ENCODE data around the gene FBP2.
"Not testable (repeated sequence)": the region's sequence is repeated elsewhere in the genome, so short reads cannot be mapped to it uniquely, and the experiment has no call there.

FBP2 gene

GRCh38 chr9:94606646-94607422 lies 13.2 kb upstream of the FBP2 start:
- DNase-seq (ENCODE audit: low read depth in 1 of 2, low spot score in 1 of 2): no peak

DNA sequence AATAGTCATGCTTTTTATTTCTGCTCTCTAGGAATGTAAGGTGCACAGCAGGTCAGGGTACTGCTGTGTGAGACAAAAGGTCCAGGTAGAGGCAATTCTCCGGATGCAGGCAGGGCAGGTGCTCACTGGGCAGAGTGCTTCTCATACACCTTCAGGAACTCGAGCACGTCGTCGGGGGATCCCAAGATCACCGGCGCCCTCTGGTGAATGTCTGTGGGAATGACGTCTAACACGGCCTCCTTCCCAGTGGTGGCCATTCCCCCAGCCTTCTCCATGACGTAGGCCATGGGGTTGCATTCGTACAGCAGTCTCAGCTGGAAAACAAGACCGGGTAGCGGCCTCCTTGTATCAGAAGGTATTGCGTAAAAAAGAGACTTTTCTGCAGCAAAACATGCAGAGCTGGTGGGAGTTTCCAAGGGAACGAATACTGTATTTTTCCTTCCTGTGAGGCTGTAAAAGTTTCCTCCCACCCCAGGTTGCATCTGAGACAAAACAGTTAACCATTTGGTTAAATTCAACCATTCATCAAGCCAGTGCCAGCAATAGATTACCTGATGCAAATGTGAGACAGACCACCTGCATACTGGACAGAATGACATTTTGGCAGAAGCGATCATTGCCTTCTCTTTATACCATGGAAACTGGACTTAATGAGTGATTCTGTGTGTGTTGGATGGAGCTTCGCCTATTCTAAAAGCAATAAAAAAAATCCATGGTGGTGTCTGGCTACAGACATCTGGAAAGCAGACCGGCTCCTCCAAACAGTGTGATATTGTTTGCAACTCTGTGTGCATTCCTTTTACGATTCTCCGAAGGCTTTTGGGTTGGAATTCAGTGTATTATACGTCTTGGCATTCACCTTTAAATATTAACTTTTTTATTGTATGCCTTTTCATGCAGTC lies 9.9 kb upstream of the FBP2 start:
- peak; percentile 26 to 38 for DNase-seq (ENCODE audit: low read depth in 1 of 2, low spot score in 1 of 2)

DNA sequence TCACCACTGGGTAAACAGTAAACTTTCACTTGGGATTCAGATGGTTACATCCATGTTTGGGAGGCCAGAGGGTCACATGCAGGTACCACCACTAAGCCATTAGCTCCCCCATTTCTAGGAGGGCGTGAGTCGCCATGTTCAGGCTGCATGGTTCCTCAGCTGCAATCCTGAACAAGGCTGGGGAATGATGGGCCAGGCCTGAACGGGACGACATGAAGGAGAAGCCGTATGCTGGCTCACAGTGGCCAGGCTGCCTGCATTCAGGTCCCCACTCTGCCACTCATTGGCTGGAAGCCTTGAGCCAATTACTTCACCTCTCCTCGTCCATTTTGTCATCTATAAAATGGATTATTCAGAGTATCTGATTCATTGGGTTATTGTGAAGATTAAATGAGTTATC lies 9.0 kb upstream of the FBP2 start:
- no peak for DNase-seq (ENCODE audit: low read depth in 1 of 2, low spot score in 1 of 2)

DNA sequence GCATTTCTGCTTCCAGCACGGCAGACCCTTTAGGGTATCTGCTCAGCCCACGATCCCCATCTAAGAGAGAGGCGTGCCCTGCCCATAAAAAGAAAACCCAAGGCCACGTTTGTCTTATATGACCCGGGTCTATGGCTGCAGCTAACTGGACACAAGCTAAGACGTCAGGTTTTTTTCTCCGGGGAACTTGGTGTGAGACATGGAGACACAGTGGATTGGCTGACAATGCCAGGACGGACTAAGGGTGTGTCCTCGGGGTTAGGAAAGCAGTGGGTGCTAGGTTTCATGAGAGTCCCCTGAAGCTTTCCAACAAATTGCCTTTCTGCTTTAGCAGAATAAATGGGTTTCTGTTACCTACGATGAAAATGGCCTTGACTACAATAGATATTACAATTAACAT lies 7.1 kb upstream of the FBP2 start:
- DNase-seq (ENCODE audit: low read depth in 1 of 2, low spot score in 1 of 2): no peak

GRCh38 chr9:94600258-94600657 lies 6.6 kb upstream of the FBP2 start:
- no peak for DNase-seq (ENCODE audit: low read depth in 1 of 2, low spot score in 1 of 2)

- DNase-seq (ENCODE audit: low read depth in 1 of 2, low spot score in 1 of 2): no peak
Measured at GRCh38 chr9:94599102-94599501, 5.5 kb upstream of the FBP2 start.

DNA sequence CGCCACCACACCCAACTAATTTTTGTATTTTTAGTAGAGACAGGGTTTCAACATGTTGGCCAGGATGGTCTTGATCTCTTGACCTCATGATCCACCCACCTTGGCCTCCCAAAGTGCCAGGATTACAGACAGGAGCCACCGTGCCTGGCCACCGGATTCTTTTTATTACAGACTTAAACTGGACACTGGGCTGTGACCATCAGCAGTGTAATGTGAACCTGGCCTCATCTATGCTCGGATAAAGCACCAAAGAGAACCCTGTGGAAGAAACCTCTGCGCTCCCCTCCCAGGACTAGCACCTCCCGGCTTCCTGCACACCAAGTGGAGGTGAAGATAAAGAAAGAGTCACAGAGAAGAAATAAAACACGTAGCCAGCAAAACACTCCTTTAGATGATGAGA lies 941 bp downstream of the FBP2 start:
- DNase-seq (ENCODE audit: low read depth in 1 of 2, low spot score in 1 of 2): not testable (repeated sequence)

DNA sequence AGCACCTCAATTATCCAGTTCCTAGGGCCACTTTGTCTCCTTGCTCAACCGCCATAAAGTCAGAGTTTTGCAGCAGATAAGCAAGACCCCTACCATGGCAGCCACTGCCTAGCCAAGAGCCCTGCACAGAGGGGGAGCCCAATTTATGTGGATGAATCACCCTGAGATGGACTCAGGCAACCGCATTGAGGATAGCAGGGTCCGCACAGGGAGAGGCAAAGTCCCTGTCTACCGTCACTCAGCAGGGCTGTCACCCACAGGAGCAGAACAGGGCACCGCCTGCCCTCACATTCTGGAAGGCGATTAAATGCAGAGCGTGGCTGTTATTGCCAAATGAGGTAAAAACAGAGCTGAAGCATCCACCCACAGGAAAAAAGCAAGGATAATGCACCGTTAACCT lies 1.7 kb downstream of the FBP2 start:
- DNase-seq (ENCODE audit: low read depth in 1 of 2, low spot score in 1 of 2): no peak

GRCh38 chr9:94591046-94591545 lies 2.5 kb downstream of the FBP2 start:
- DNase-seq (ENCODE audit: low read depth in 1 of 2, low spot score in 1 of 2): not testable (repeated sequence)

GRCh38 chr9:94588681-94589080 lies 4.9 kb downstream of the FBP2 start:
- no peak for DNase-seq (ENCODE audit: low read depth in 1 of 2, low spot score in 1 of 2)

DNA sequence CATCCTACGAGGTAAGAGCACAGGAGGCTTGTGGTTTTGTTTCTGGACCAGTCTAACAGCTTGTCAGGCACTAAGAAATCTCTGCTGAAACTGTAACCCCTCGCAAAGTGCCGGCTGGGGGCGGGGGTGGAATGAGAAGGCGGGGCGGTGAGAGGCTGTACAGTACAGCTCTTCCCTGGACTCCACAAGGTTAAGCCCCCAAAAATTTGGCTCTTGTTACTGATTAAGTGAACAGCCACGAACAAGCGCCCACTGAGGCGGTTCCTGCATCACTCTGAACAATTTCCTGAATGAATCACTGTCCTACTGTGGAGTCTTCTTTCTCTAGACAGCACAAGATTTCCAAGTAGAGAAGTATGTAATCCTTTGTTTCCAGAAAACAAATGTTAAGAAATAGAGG lies 6.8 kb downstream of the FBP2 start:
- DNase-seq (ENCODE audit: low read depth in 1 of 2, low spot score in 1 of 2): no peak

DNA sequence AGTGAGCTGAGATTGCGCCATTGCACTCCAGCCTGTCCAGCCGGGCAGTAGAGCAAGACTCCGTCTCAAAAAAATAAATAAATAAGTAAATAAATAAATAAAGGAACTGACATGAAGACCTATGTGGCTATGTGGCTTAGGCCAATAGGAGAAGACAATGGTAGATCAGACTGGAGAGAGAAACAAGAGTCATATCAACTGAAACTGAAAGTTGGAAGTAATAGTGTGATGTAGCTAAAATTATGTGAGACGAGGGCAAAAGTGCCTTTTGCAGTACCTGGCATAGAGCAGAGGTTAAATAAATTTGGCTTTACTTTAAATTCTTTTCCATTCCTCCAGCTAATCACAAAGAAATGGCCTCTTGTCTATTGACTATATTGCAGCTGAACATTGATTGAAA lies 7.3 kb downstream of the FBP2 start:
- DNase-seq (ENCODE audit: low read depth in 1 of 2, low spot score in 1 of 2): no peak

DNA sequence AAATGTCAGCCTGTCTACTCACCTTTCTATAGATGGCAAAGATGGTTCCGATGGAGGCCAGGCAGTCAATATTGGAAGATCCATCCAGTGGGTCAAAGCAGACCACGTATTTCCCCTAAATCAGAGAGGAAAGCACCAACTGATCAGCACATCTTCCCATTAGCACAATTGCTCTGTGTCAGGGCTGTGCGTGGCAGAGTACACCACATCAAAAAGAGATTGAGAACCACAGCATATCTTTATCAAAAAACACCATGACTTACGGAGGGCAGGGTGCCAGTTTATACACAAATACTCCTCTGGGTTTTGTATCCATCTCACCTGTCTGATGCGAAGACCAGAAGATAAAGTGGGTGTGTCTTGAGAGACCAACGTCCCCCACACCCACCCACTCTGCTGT lies 9.1 kb downstream of the FBP2 start:
- no peak for DNase-seq (ENCODE audit: low read depth in 1 of 2, low spot score in 1 of 2)

- no peak for DNase-seq (ENCODE audit: low read depth in 1 of 2, low spot score in 1 of 2)
Measured at GRCh38 chr9:94581728-94582127, 11.9 kb downstream of the FBP2 start.

- no peak for DNase-seq (ENCODE audit: low read depth in 1 of 2, low spot score in 1 of 2)
Measured at GRCh38 chr9:94577571-94577970, 16.1 kb downstream of the FBP2 start.

DNA sequence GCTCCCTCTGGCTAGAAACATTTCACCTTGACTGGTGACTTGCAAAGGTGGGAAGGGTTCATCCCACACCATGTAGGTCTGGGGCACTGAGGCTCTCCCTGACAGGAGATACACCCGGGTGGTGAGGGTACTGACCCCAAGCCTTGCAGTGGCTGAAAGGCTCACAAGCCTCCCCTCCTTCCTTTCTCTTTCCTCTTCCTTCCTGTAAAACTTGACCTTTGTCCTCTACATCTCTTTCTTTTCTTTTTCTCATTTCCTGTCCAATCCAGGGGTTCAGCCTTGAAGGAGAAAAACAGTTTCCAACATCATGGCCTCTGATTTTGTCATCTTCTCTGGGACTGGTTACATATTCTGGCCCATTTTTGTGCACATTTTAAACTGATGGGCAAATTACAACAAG lies 16.6 kb downstream of the FBP2 start:
- no peak for DNase-seq (ENCODE audit: low read depth in 1 of 2, low spot score in 1 of 2)

DNA sequence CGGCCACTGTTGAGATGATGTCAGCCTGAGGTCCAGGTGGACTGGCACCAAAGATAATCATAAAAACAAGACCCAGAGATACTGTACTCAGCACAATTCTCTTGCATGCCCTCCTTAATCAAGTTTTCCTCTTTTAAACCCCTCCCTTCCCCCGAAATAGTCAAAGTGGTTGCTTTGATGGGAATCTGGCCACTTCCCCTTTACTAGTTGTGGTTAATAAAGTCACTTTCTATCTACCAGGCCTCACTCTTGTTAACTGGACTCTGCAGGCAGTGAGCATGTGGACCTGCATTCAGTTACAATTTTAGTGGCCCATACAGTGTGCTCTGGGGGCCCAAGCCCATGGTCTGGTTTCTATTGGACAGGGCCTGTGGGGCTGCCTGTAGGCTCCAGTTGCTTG lies 17.5 kb downstream of the FBP2 start:
- DNase-seq (ENCODE audit: low read depth in 1 of 2, low spot score in 1 of 2): no peak

DNA sequence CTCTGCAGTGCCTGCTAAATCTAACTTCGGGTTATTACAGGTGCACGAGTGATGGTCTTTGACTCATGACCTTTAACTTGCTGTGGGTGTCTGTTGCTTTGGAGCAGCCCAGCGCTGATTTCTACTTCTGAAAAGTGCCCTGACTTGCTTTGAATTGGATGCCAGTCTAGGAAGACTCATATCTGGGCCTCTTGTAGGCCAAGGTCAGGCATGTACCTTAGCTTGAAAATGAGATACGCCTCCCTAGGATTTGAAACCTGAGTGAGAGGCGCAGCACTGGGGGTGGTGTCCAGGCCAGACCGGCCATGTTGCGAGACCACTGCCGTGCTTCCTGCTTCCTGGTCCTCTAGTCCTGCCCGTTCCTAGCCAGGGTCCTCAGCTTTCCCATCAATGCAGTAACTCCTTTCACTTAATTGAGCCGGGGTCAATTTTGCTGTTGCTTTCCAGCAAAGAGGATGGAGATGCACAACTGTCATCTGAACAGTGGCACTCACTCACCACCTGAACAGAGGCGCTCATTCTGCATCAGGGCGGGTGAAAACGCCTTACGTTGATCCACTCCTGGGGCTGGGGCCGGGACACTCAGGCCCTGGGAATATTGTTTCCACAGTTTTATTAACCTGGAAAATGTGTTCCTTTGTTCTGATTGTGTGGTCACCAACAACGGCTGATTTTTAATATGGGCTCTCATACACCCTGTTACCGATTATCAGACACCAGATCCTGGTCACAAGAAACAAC lies 24.5 kb downstream of the FBP2 start:
- no peak for DNase-seq (ENCODE audit: low read depth in 1 of 2, low spot score in 1 of 2)

- no peak for DNase-seq (ENCODE audit: low read depth in 1 of 2, low spot score in 1 of 2)
Measured at GRCh38 chr9:94568250-94568889, 25.3 kb downstream of the FBP2 start.

DNA sequence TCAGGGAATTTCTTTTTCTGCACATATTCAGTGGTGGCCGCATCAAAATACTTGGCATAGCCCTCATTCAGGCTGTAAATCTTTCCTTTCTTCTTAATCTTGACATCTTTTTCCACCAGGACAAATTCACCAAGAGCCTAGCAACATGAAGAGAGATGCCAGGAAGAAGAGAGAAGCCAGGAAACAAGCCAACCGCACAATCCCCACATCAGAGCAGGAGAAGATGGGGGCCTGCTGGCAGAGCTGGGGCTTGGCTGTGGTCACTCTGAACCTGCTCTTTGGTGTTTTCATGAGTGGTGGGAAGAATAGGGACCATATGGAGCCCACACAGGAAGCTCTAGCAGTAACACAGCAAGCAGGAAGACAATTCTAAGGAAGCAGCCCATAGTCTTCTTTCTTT lies 26.4 kb downstream of the FBP2 start:
- no peak for DNase-seq (ENCODE audit: low read depth in 1 of 2, low spot score in 1 of 2)

GRCh38 chr9:94566550-94566949 lies 27.1 kb downstream of the FBP2 start:
- no peak for DNase-seq (ENCODE audit: low read depth in 1 of 2, low spot score in 1 of 2)
